ENCODE results near the gene CDADC1. TPM values are rescaled to one million over a fixed set of nuclear protein-coding genes. Genes with fewer than 3 reads are reported as not detected.

CDADC1 gene
- total RNA-seq, 3 donors from 2014 or later, result 7.3 to 8.5 (median 8.2) TPM

DNA sequence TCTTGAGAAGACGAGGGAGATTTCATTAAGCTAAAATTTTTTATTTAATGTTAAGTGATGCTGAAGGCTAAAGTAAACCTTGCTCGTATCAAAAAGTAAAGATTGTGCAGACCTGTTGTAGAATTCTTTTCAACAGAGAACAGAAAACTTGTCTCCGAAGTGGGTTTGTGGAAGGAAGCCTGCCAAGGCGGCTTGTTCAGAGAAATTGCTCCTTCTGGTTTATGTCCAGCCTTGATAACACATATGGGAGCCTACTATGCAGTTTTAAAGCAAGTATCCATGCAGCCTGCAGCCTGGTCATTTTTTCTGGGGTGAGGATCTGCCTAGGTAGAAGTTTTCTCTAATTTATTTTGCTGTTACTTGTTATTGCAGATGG, 26.1 kb upstream of the CDADC1 start:
- H3K4me3 ChIP-seq, result no peak overlapping the region
- H3K27ac ChIP-seq, result no peak overlapping the region
- DNase-seq (ENCODE audit: low spot score in 2 of 2), result no peak
- no peaks in the 10 kb centered on the region for H3K4me1 ChIP-seq
- no peaks in the 10 kb centered on the region for H3K9me3 ChIP-seq
- H3K27me3 ChIP-seq, result peaks cover 0 to 47% of the 10 kb centered on the region in 2 donors
- no peak for TF ChIP-seq CTCF (IDR thresholded peaks at IDR 0.05)
- no peak for TF ChIP-seq POLR2A (IDR thresholded peaks at IDR 0.05)
- no peak for TF ChIP-seq POLR2AphosphoS5 (IDR thresholded peaks at IDR 0.05)
- intact Hi-C loops (cut with DNase I; ENCODE audit: low total_unique reads), result no loop called here
- H3K36me3 ChIP-seq, result no peaks in the 10 kb centered on the region

DNA sequence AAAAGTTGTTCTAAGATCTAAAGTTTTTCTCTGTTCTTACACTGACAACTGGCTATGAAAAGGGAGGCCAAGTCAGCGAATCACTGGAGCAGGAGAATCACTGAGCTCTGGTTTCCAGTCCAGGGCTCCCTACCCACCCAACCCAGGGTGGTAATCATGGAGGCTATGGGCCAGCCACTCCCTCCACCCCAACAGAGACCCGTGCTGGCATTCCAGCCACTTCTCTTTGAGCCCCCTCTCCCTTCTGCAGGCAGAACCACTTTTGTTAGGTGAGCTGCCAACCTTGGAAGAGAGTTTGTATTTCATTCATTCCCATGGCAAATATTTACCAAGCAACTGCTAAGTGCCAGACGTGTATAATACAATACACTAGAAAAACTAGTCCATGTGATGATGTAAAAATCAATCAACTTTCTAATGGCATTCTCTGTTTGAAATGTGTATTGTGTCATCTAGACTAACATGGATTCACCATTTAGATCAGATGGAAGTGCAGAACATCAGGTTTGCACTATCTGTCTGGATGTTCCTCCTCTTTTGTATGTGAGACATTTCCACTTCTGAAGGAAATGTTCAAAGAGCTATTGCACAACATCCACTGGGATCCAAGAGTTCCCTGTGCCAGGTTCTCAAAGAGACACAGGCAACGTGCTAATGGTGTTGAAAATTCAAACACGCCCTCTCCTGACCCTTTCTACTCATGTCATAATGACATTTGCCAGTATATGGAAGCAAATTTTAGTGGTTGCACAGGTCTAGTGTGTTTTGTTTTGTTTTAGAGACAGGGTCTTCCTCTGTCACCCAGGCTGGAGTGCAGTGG, 22.3 kb upstream of the CDADC1 start:
- Histone ChIP-seq H3K4me3 (no peak overlapping the region), H3K27me3 (peaks cover 0 to 17% of the 10 kb centered on the region in 2 donors), H3K36me3 (no peaks in the 10 kb centered on the region), H3K27ac (no peak overlapping the region), H3K9me3 (no peaks in the 10 kb centered on the region), H3K4me1 (no peaks in the 10 kb centered on the region)
- DNase-seq (ENCODE audit: low spot score in 2 of 2), result no peak
- intact Hi-C loops (cut with DNase I; ENCODE audit: low total_unique reads), result no loop called here
- TF ChIP-seq POLR2AphosphoS5 (IDR thresholded peaks at IDR 0.05), result peak in 1 of 3 donors; percentile 17
- TF ChIP-seq CTCF (IDR thresholded peaks at IDR 0.05), result no peak

DNA sequence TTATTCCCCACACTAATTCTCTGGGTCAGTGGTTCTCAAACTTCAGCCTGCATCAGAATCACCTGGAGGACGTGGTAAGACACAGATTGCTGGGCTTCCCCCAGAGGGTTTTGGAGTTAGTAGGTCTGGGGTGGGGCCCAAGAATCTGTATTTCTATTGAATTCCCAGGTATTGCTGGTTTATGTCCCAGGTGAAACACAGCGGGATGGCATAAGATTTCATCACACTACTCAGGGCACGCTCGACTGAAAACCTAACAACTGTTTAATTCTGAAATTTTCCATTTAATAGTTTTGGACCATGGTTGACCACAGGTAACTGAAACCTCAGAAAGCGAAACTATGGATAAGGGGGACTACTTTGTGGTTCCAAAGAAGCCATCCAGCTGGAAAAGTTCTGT, 21.1 kb upstream of the CDADC1 start:
- no peak for TF ChIP-seq POLR2AphosphoS5 (IDR thresholded peaks at IDR 0.05)
- TF ChIP-seq POLR2A (IDR thresholded peaks at IDR 0.05), result no peak
- TF ChIP-seq CTCF (IDR thresholded peaks at IDR 0.05), result no peak
- no peak for DNase-seq (ENCODE audit: low spot score in 2 of 2)
- Histone ChIP-seq H3K36me3 (no peaks in the 10 kb centered on the region), H3K4me3 (no peak overlapping the region), H3K9me3 (no peaks in the 10 kb centered on the region), H3K4me1 (no peaks in the 10 kb centered on the region), H3K27me3 (peaks cover 0 to 6% of the 10 kb centered on the region in 2 donors), H3K27ac (no peak overlapping the region)
- intact Hi-C loops (cut with DNase I; ENCODE audit: low total_unique reads), result no loop called here

DNA sequence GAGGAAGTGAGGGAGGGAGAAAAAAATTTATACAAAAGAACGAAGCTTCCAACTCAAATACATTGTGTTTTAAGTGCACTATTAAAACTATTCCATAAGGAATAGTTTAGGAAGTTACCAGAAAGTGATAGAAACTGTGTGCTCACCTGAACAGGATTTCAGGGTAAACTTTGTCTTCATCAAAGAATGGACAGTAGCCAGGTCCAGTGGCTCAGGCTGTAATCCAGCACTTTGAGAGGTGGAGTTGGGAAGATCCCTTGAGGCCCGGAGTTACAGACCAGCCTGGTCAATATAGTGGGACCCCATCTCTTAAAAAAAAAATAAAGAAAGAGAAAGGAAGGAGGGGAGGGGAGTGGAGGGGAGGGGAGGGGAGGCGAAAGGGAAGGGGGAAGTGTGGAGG, 13.0 kb upstream of the CDADC1 start:
- H3K27me3 ChIP-seq, result no peaks in the 10 kb centered on the region

More for the DNA sequence above, 13.0 kb upstream of the CDADC1 start:
- intact Hi-C loops (cut with DNase I; ENCODE audit: low total_unique reads), result no loop called here
- Histone ChIP-seq H3K4me1 (no peaks in the 10 kb centered on the region), H3K4me3 (no peak overlapping the region), H3K27ac (no peak overlapping the region), H3K36me3 (no peaks in the 10 kb centered on the region), H3K9me3 (no peaks in the 10 kb centered on the region)
- no peak for DNase-seq (ENCODE audit: low spot score in 2 of 2)
- no peak for TF ChIP-seq POLR2AphosphoS5 (IDR thresholded peaks at IDR 0.05)
- no peak for TF ChIP-seq POLR2A (IDR thresholded peaks at IDR 0.05)
- TF ChIP-seq CTCF (IDR thresholded peaks at IDR 0.05), result no peak
